ENCODE measurements around the gene MNAT1. TPM values are rescaled to one million over a fixed set of nuclear protein-coding genes. Genes with fewer than 3 reads are reported as not detected.

The MNAT1 gene
- total RNA-seq, 1 donor from 2014 or later, result 28.5 TPM

GRCh38 chr14:60856111-60856510 is 121.5 kb downstream of the MNAT1 start:
- intact Hi-C loops (cut with micrococcal nuclease), result no loop called here
- no peak overlapping the region for H3K27ac ChIP-seq (replicated peaks)
- H3K9me3 ChIP-seq (replicated peaks), result peaks cover 26% of the 10 kb centered on the region
- peaks cover 22% of the 10 kb centered on the region for H3K36me3 ChIP-seq
- no peaks in the 10 kb centered on the region for H3K27me3 ChIP-seq (ENCODE audit: low read depth)
- DNase-seq, result no peak
- no peak for TF ChIP-seq CTCF (IDR thresholded peaks at IDR 0.05; ENCODE audit: borderline replicate concordance)
- H3K4me3 ChIP-seq, result no peak overlapping the region
- no peaks in the 10 kb centered on the region for H3K4me1 ChIP-seq

GRCh38 chr14:60859525-60859924 is 125.0 kb downstream of the MNAT1 start:
- peaks cover 26% of the 10 kb centered on the region for H3K4me1 ChIP-seq
- intact Hi-C loops (cut with micrococcal nuclease), result no loop called here
- H3K27me3 ChIP-seq (ENCODE audit: low read depth), result no peaks in the 10 kb centered on the region

DNA sequence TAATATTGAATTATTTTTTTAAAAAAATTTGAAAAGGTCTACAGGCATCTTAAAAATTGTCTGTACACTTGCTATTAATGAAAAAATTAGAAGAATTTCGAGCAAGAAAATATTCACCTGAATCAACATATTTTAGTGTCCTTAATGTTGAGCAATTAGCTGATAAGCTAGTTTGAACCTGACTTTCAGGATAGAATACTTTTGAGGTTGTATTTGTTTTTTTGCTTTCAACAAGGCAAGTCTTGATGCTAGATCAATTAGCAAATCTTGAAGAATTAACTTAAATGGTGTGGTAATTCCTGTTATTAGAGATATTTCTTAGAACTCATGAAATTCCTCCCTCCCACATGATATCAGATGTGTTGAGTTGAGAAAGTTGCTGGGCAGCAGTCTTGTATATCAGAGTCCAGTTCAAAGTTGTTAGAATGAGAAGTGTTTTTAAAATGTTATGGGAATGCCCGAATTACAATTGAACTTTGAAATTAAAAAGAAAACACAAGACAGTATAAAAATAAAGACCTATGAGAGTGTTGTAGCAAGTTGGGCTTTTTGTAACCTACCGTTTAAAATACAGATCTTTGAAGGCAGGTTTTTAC is 127.1 kb downstream of the MNAT1 start:
- no peak for DNase-seq
- Histone ChIP-seq H3K9me3 (replicated peaks) (peaks cover 13% of the 10 kb centered on the region), H3K4me3 (peak overlapping the region; percentile 3), H3K4me1 (peaks cover 46% of the 10 kb centered on the region), H3K36me3 (peaks cover 7% of the 10 kb centered on the region), H3K27ac (replicated peaks) (peak overlapping the region; percentile 56), H3K27me3 (ENCODE audit: low read depth) (no peaks in the 10 kb centered on the region)
- intact Hi-C loops (cut with micrococcal nuclease), result no loop called here
- TF ChIP-seq CTCF (IDR thresholded peaks at IDR 0.05; ENCODE audit: borderline replicate concordance), result no peak

More at GRCh38 chr14:60859525-60859924, 125.0 kb downstream of the MNAT1 start:
- no peak overlapping the region for H3K4me3 ChIP-seq
- peaks cover 20% of the 10 kb centered on the region for H3K9me3 ChIP-seq (replicated peaks)
- DNase-seq, result no peak
- no peak for TF ChIP-seq CTCF (IDR thresholded peaks at IDR 0.05; ENCODE audit: borderline replicate concordance)
- no peak overlapping the region for H3K27ac ChIP-seq (replicated peaks)
- H3K36me3 ChIP-seq, result peaks cover 10% of the 10 kb centered on the region

GRCh38 chr14:60862283-60862682 is 127.7 kb downstream of the MNAT1 start:
- Histone ChIP-seq H3K27ac (replicated peaks) (peak overlapping the region; percentile 56), H3K27me3 (ENCODE audit: low read depth) (no peaks in the 10 kb centered on the region), H3K4me3 (peak overlapping the region; percentile 3), H3K9me3 (replicated peaks) (peaks cover 6% of the 10 kb centered on the region), H3K36me3 (peaks cover 6% of the 10 kb centered on the region), H3K4me1 (peaks cover 50% of the 10 kb centered on the region)
- intact Hi-C loops (cut with micrococcal nuclease), result no loop called here
- DNase-seq, result no peak
- TF ChIP-seq CTCF (IDR thresholded peaks at IDR 0.05; ENCODE audit: borderline replicate concordance), result no peak

GRCh38 chr14:60863249-60863648 is 128.7 kb downstream of the MNAT1 start:
- intact Hi-C loops (cut with micrococcal nuclease), result no loop called here
- no peak for DNase-seq
- Histone ChIP-seq H3K27me3 (ENCODE audit: low read depth) (no peaks in the 10 kb centered on the region), H3K4me3 (no peak overlapping the region), H3K9me3 (replicated peaks) (no peaks in the 10 kb centered on the region), H3K4me1 (peaks cover 55% of the 10 kb centered on the region), H3K36me3 (peaks cover 3% of the 10 kb centered on the region), H3K27ac (replicated peaks) (peak overlapping the region; percentile 56)
- TF ChIP-seq CTCF (IDR thresholded peaks at IDR 0.05; ENCODE audit: borderline replicate concordance), result no peak
